Smooth muscle cell (in vitro differentiated cells): Measurements from ENCODE around the gene MRPL51. TPM values are rescaled to one million over a fixed set of nuclear protein-coding genes. Genes with fewer than 3 reads are reported as not detected.

ENCODE experiments used
- DNase-seq: peaks from one replicate; lab custom pipeline; 2025; ENCODE audit not compliant: unreplicated experiment; lab: John Stamatoyannopoulos, UW
- H2AFZ ChIP-seq: fragments of 200-600 bp; sonication (generic); 2 replicates; pipeline ENCODE4 v1.6.0; 2016; ENCODE audit warnings: antibody characterized with exemption, low read depth, mild to moderate bottlenecking
- H3F3A ChIP-seq: fragments of 200-600 bp; sonication (generic); 2 replicates; pipeline ENCODE4 v1.6.0; 2017; ENCODE audit warnings: antibody characterized with exemption, low read depth
- H3K27ac ChIP-seq: fragments of 200-600 bp; sonication (generic); 2 replicates; pipeline ENCODE4 v1.5.1; 2016; ENCODE audit warnings: low read depth, mild to moderate bottlenecking
- H3K27me3 ChIP-seq: fragments of 200-600 bp; sonication (generic); 2 replicates; pipeline ENCODE4 v1.6.1; 2016; ENCODE audit warnings: low read depth, mild to moderate bottlenecking
- H3K36me3 ChIP-seq: fragments of 200-600 bp; sonication (generic); 2 replicates; pipeline ENCODE4 v1.5.1; 2016; ENCODE audit warnings: low read depth
- H3K4me1 ChIP-seq: fragments of 200-600 bp; sonication (generic); 2 replicates; pipeline ENCODE4 v1.5.1; 2016; ENCODE audit warnings: low read depth
- H3K4me2 ChIP-seq: fragments of 200-600 bp; sonication (generic); 2 replicates; pipeline ENCODE4 v1.6.0; 2016; ENCODE audit warnings: mild to moderate bottlenecking
- H3K4me3 ChIP-seq: fragments of 200-600 bp; sonication (generic); 2 replicates; pipeline ENCODE4 v1.5.1; 2016; ENCODE audit warnings: mild to moderate bottlenecking
- H3K79me2 ChIP-seq: fragments of 200-600 bp; sonication (generic); 2 replicates; pipeline ENCODE4 v1.6.0; 2016; ENCODE audit warnings: low read depth, mild to moderate bottlenecking
- H3K9ac ChIP-seq: fragments of 200-600 bp; sonication (generic); 2 replicates; pipeline ENCODE4 v1.6.0; 2016; ENCODE audit warnings: low read depth
- H3K9me3 ChIP-seq: fragments of 200-600 bp; sonication (generic); replicated peaks from 2 replicates; pipeline ENCODE4 v1.5.1; 2016; ENCODE audit warnings: low read depth
- H4K20me1 ChIP-seq: fragments of 200-600 bp; sonication (generic); 2 replicates; pipeline ENCODE4 v1.6.0; 2016; ENCODE audit warnings: low read depth
- WGBS: methylation state at CpG from one replicate; pipeline ENCODE4 v1.1.7; 2016; ENCODE audit warnings: low lambda C conversion rate; 5-methylcytosine and 5-hydroxymethylcytosine counted together
- polyA plus RNA-seq: library from polyadenylated mRNA; unstranded; fragments of >200 nt; fragmentation: Nextera tagmentation; extraction: Ambion mirVana; gene quantifications from 2 replicates; pipeline ENCODE4 v1.2.1, GENCODE V29; 2016
- total RNA-seq: library from RNA; depleted of rRNA; stranded (reverse); fragments of >200 nt; gene quantifications from 2 replicates; pipeline ENCODE4 v1.2.3, GENCODE V29; 2014
- TF ChIP-seq, protein P1 (sequence below): fragments of 200-600 bp; sonication (generic); IDR thresholded peaks from 2 replicates; pipeline ENCODE4 v1.5.1; 2017; ENCODE audit warnings: borderline replicate concordance, mild to moderate bottlenecking, antibody characterized with exemption; ENCODE audit not compliant: insufficient read depth, poor library complexity, severe bottlenecking

Gene MRPL51
- total and polyA plus RNA-seq, 2 experiments from 2014 or later: 126 to 364 TPM

DNA sequence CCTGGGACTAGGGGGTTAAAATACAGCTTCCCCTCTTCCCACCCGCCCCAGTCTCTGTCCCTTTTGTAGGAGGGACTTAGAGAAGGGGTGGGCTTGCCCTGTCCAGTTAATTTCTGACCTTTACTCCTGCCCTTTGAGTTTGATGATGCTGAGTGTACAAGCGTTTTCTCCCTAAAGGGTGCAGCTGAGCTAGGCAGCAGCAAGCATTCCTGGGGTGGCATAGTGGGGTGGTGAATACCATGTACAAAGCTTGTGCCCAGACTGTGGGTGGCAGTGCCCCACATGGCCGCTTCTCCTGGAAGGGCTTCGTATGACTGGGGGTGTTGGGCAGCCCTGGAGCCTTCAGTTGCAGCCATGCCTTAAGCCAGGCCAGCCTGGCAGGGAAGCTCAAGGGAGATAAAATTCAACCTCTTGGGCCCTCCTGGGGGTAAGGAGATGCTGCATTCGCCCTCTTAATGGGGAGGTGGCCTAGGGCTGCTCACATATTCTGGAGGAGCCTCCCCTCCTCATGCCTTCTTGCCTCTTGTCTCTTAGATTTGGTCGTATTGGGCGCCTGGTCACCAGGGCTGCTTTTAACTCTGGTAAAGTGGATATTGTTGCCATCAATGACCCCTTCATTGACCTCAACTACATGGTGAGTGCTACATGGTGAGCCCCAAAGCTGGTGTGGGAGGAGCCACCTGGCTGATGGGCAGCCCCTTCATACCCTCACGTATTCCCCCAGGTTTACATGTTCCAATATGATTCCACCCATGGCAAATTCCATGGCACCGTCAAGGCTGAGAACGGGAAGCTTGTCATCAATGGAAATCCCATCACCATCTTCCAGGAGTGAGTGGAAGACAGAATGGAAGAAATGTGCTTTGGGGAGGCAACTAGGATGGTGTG lies 43.1 kb upstream of the MRPL51 start:
- no peaks in the 10 kb centered on the region for H3K27me3 ChIP-seq
- H3F3A ChIP-seq: peaks cover 65% of the 10 kb centered on the region
- WGBS: 56% methylated on average over 10 of the region's 10 CpGs
- peaks cover 61% of the 10 kb centered on the region for H4K20me1 ChIP-seq
- TF ChIP-seq, protein P1, sequence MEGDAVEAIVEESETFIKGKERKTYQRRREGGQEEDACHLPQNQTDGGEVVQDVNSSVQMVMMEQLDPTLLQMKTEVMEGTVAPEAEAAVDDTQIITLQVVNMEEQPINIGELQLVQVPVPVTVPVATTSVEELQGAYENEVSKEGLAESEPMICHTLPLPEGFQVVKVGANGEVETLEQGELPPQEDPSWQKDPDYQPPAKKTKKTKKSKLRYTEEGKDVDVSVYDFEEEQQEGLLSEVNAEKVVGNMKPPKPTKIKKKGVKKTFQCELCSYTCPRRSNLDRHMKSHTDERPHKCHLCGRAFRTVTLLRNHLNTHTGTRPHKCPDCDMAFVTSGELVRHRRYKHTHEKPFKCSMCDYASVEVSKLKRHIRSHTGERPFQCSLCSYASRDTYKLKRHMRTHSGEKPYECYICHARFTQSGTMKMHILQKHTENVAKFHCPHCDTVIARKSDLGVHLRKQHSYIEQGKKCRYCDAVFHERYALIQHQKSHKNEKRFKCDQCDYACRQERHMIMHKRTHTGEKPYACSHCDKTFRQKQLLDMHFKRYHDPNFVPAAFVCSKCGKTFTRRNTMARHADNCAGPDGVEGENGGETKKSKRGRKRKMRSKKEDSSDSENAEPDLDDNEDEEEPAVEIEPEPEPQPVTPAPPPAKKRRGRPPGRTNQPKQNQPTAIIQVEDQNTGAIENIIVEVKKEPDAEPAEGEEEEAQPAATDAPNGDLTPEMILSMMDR: no peak
- H3K36me3 ChIP-seq: no peaks in the 10 kb centered on the region
- no peak for DNase-seq
- H3K27ac ChIP-seq: peak overlapping the region; percentile 96
- no peaks in the 10 kb centered on the region for H3K9me3 ChIP-seq
- peak overlapping the region; percentile 90 for H3K9ac ChIP-seq
- H3K4me3 ChIP-seq: peak overlapping the region; percentile 93
- no peak overlapping the region for H2AFZ ChIP-seq
- H3K4me1 ChIP-seq: peaks cover 26% of the 10 kb centered on the region
- peak overlapping the region; percentile 91 for H3K4me2 ChIP-seq
- H3K79me2 ChIP-seq: peaks cover 30% of the 10 kb centered on the region

DNA sequence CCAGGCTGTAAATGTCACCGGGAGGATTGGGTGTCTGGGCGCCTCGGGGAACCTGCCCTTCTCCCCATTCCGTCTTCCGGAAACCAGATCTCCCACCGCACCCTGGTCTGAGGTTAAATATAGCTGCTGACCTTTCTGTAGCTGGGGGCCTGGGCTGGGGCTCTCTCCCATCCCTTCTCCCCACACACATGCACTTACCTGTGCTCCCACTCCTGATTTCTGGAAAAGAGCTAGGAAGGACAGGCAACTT lies 42.6 kb upstream of the MRPL51 start:
- H3K4me2 ChIP-seq: peak overlapping the region; percentile 91
- WGBS: 3% methylated on average over 6 of the region's 6 CpGs
- H2AFZ ChIP-seq: no peak overlapping the region
- H3K4me3 ChIP-seq: peak overlapping the region; percentile 93
- H3K27ac ChIP-seq: peak overlapping the region; percentile 96
- no peaks in the 10 kb centered on the region for H3K36me3 ChIP-seq
- peaks cover 61% of the 10 kb centered on the region for H4K20me1 ChIP-seq
- peaks cover 26% of the 10 kb centered on the region for H3K4me1 ChIP-seq
- H3K27me3 ChIP-seq: no peaks in the 10 kb centered on the region
- H3K79me2 ChIP-seq: peaks cover 30% of the 10 kb centered on the region
- peaks cover 65% of the 10 kb centered on the region for H3F3A ChIP-seq
- no peak for DNase-seq
- H3K9me3 ChIP-seq: no peaks in the 10 kb centered on the region
- H3K9ac ChIP-seq: peak overlapping the region; percentile 90
- TF ChIP-seq, protein P1: no peak

DNA sequence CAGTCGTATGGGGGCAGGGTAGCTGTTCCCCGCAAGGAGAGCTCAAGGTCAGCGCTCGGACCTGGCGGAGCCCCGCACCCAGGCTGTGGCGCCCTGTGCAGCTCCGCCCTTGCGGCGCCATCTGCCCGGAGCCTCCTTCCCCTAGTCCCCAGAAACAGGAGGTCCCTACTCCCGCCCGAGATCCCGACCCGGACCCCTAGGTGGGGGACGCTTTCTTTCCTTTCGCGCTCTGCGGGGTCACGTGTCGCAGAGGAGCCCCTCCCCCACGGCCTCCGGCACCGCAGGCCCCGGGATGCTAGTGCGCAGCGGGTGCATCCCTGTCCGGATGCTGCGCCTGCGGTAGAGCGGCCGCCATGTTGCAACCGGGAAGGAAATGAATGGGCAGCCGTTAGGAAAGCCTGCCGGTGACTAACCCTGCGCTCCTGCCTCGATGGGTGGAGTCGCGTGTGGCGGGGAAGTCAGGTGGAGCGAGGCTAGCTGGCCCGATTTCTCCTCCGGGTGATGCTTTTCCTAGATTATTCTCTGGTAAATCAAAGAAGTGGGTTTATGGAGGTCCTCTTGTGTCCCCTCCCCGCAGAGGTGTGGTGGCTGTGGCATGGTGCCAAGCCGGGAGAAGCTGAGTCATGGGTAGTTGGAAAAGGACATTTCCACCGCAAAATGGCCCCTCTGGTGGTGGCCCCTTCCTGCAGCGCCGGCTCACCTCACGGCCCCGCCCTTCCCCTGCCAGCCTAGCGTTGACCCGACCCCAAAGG lies 42.1 kb upstream of the MRPL51 start:
- no peak overlapping the region for H2AFZ ChIP-seq

More for the DNA sequence above, 42.1 kb upstream of the MRPL51 start:
- TF ChIP-seq, protein P1: no peak
- peak overlapping the region; percentile 90 for H3K9ac ChIP-seq
- peak overlapping the region; percentile 93 for H3K4me3 ChIP-seq
- peaks cover 26% of the 10 kb centered on the region for H3K4me1 ChIP-seq
- peaks cover 58% of the 10 kb centered on the region for H4K20me1 ChIP-seq
- peak overlapping the region; percentile 96 for H3K27ac ChIP-seq
- H3F3A ChIP-seq: peaks cover 70% of the 10 kb centered on the region
- H3K79me2 ChIP-seq: peaks cover 30% of the 10 kb centered on the region
- no peaks in the 10 kb centered on the region for H3K9me3 ChIP-seq
- no peaks in the 10 kb centered on the region for H3K36me3 ChIP-seq
- peak; percentile 69 for DNase-seq
- H3K4me2 ChIP-seq: peak overlapping the region; percentile 91
- WGBS: 2% methylated on average over 51 of the region's 52 CpGs
- H3K27me3 ChIP-seq: no peaks in the 10 kb centered on the region
